ENCODE results near the gene MYLK4. TPM values are rescaled to one million over a fixed set of nuclear protein-coding genes. Genes with fewer than 3 reads are reported as not detected.

MYLK4 gene
- total RNA-seq, 1 donor from 2014 or later = 0.23 TPM

- H3K27ac Mint-ChIP-seq = no peak overlapping the region
- H3K4me3 Mint-ChIP-seq (ENCODE audit: low read depth) = no peak overlapping the region
- intact Hi-C loops (cut with micrococcal nuclease) = no loop called here
- peaks cover 72% of the 10 kb centered on the region for H3K36me3 Mint-ChIP-seq (ENCODE audit: low read depth)
- H3K4me1 Mint-ChIP-seq (ENCODE audit: low read depth) = peaks cover 29% of the 10 kb centered on the region
- no peaks in the 10 kb centered on the region for H3K9me3 Mint-ChIP-seq
- H3K27me3 Mint-ChIP-seq (ENCODE audit: low read depth) = no peaks in the 10 kb centered on the region
- no peak for DNase-seq (ENCODE audit: low spot score)
Measured at GRCh38 chr6:2772840-2773239, 22.1 kb upstream of the MYLK4 start.

DNA sequence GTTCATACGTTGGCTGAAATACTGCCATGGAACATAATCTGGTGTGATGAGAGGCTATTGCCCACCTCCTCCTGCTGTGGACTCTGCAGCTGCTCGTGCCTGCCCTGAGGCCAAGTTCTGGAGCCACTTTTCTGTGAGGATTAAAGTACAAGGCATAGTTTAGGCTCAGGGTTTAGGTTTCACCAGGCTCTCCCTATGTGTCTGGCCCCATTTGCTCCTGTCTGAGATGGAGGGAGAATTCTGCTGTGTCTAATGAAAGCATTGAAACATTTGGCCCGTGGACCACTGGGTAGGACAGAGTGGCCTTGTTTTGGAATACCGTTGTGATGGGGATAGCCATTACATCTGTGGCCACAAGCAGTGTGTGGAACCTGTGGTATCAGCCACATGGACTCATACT, 20.4 kb upstream of the MYLK4 start:
- intact Hi-C loops (cut with micrococcal nuclease) = no loop called here
- Mint-ChIP-seq H3K27me3 (ENCODE audit: low read depth) (no peaks in the 10 kb centered on the region), H3K4me1 (ENCODE audit: low read depth) (peaks cover 34% of the 10 kb centered on the region), H3K4me3 (ENCODE audit: low read depth) (no peak overlapping the region), H3K9me3 (no peaks in the 10 kb centered on the region), H3K27ac (no peak overlapping the region), H3K36me3 (ENCODE audit: low read depth) (peaks cover 71% of the 10 kb centered on the region)
- DNase-seq (ENCODE audit: low spot score) = no peak

DNA sequence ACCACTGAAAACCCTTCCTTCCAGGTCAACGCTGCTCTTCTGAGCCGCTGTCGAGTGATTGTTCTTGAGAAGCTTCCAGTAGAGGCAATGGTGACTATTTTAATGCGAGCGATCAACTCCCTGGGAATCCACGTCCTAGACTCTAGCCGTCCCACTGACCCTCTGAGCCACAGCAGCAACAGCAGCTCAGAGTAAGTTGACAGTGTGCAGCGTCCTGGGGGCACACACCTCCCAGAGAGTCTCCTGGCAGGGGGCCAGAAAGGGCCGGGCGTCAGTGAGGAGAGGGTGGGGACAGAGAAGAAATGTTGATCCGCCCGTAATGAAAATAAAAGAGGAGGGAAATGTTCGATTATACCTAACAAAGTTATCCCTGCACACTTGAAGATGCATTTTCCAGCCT, 19.4 kb upstream of the MYLK4 start:
- H3K4me3 Mint-ChIP-seq (ENCODE audit: low read depth) = no peak overlapping the region
- no peak overlapping the region for H3K27ac Mint-ChIP-seq
- no peaks in the 10 kb centered on the region for H3K27me3 Mint-ChIP-seq (ENCODE audit: low read depth)
- peaks cover 67% of the 10 kb centered on the region for H3K36me3 Mint-ChIP-seq (ENCODE audit: low read depth)
- no peaks in the 10 kb centered on the region for H3K9me3 Mint-ChIP-seq
- intact Hi-C loops (cut with micrococcal nuclease) = no loop called here
- H3K4me1 Mint-ChIP-seq (ENCODE audit: low read depth) = peaks cover 34% of the 10 kb centered on the region
- no peak for DNase-seq (ENCODE audit: low spot score)

DNA sequence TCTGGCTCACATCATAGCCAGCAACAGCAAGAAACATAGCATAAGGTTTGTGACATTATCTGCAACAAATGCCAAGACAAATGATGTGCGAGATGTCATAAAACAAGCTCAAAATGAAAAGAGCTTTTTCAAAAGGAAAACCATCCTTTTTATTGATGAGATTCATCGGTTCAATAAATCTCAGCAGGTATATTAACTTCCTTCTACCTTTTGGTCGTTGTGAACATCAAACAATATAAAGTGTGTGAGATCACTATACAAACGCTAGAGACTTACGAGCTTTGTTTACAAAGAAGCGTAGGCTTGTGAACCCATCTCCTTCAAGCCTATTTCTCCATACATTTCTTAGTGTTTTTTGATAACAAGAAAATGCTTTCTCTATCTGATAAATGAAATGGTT, 18.0 kb upstream of the MYLK4 start:
- Mint-ChIP-seq H3K27ac (no peak overlapping the region), H3K4me3 (ENCODE audit: low read depth) (peak overlapping the region; percentile 90), H3K27me3 (ENCODE audit: low read depth) (no peaks in the 10 kb centered on the region), H3K4me1 (ENCODE audit: low read depth) (peaks cover 41% of the 10 kb centered on the region), H3K9me3 (no peaks in the 10 kb centered on the region), H3K36me3 (ENCODE audit: low read depth) (peaks cover 54% of the 10 kb centered on the region)
- intact Hi-C loops (cut with micrococcal nuclease) = loop anchor here (10.0 kb wide), 4 partner anchors 486 to 1246 kb away; partner anchors contain the start of genes GMDS and PSMG4
- no peak for DNase-seq (ENCODE audit: low spot score)

GRCh38 chr6:2767657-2768524, 17.2 kb upstream of the MYLK4 start:
- H3K36me3 Mint-ChIP-seq (ENCODE audit: low read depth) = peaks cover 46% of the 10 kb centered on the region
- DNase-seq (ENCODE audit: low spot score) = no peak
- H3K27me3 Mint-ChIP-seq (ENCODE audit: low read depth) = no peaks in the 10 kb centered on the region
- H3K4me1 Mint-ChIP-seq (ENCODE audit: low read depth) = peaks cover 41% of the 10 kb centered on the region
- peak overlapping the region; percentile 90 for H3K4me3 Mint-ChIP-seq (ENCODE audit: low read depth)
- intact Hi-C loops (cut with micrococcal nuclease) = loop anchor here (10.0 kb wide), 4 partner anchors 487 to 1247 kb away; partner anchors contain the start of genes GMDS and PSMG4
- H3K9me3 Mint-ChIP-seq = no peaks in the 10 kb centered on the region
- H3K27ac Mint-ChIP-seq = peak overlapping the region; percentile 59

GRCh38 chr6:2766767-2767656, 16.3 kb upstream of the MYLK4 start:
- H3K27ac Mint-ChIP-seq = peak overlapping the region; percentile 85
- peaks cover 39% of the 10 kb centered on the region for H3K36me3 Mint-ChIP-seq (ENCODE audit: low read depth)
- H3K9me3 Mint-ChIP-seq = no peaks in the 10 kb centered on the region
- H3K4me3 Mint-ChIP-seq (ENCODE audit: low read depth) = peak overlapping the region; percentile 90
- H3K27me3 Mint-ChIP-seq (ENCODE audit: low read depth) = no peaks in the 10 kb centered on the region
- no peak for DNase-seq (ENCODE audit: low spot score)
- intact Hi-C loops (cut with micrococcal nuclease) = loop anchor here (10.0 kb wide), 4 partner anchors 488 to 1248 kb away; partner anchors contain the start of genes GMDS and PSMG4
- peaks cover 42% of the 10 kb centered on the region for H3K4me1 Mint-ChIP-seq (ENCODE audit: low read depth)

DNA sequence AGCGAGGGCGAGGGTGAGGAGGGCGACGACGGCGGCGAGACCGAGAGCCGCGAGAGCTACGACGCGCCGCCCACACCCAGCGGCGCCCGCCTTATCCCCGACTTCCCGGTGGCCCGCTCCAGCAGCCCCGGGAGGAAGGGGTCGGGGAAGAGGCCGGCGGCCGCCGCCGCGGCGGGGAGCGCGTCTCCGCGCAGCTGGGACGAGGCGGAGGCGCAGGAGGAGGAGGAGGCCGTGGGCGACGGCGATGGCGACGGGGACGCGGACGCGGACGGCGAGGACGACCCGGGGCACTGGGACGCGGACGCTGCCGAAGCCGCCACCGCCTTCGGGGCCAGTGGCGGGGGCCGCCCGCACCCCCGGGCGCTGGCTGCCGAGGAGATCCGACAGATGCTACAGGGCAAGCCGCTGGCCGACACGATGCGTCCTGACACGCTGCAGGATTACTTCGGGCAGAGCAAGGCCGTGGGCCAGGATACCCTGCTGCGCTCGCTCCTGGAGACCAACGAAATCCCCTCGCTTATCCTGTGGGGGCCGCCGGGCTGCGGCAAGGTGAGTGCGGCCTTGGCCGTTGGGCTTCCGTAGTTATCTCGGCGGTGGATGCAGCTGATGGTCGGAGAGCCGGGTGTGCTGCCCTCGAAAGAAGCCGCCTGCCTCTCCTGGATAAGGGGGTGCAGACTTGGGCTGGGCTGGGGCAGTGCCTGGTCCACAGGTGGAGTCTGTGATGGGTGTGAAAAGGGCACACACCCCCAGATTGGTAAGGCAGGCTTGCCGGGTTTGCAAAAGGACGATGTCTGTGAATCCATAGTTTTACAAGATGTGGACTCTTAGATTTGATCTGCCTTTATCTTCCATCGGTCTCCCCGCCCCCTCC, 15.4 kb upstream of the MYLK4 start:
- peak overlapping the region; percentile 85 for H3K27ac Mint-ChIP-seq
- intact Hi-C loops (cut with micrococcal nuclease) = loop anchor here (1.0 to 10.0 kb wide), 8 partner anchors 75 to 1249 kb away; partner anchors contain the start of genes BPHL, GMDS, PSMG4 and SERPINB1

GRCh38 chr6:2765166-2765895, 14.6 kb upstream of the MYLK4 start, which contains the start of gene WRNIP1:
TSS of gene WRNIP1 (plus strand) at chr6:2765393. CDS start at chr6:2765623, 230 bp downstream.
- Mint-ChIP-seq H3K4me1 (ENCODE audit: low read depth) (peaks cover 47% of the 10 kb centered on the region), H3K9me3 (no peaks in the 10 kb centered on the region), H3K27ac (peak within 1 kb of the TSS; percentile 98), H3K27me3 (ENCODE audit: low read depth) (no peaks in the 10 kb centered on the region), H3K4me3 (ENCODE audit: low read depth) (peak within 1 kb of the TSS; percentile 90), H3K36me3 (ENCODE audit: low read depth) (peaks cover 29% of the 10 kb centered on the region)
- DNase-seq (ENCODE audit: low spot score) = peak; percentile 96
- intact Hi-C loops (cut with micrococcal nuclease) = loop anchor here (1.0 to 10.0 kb wide), 8 partner anchors 76 to 1249 kb away; partner anchors contain the start of genes BPHL, GMDS, PSMG4 and SERPINB1

More for the DNA sequence above, 15.4 kb upstream of the MYLK4 start:
- peaks cover 37% of the 10 kb centered on the region for H3K36me3 Mint-ChIP-seq (ENCODE audit: low read depth)
- peak; percentile 52 for DNase-seq (ENCODE audit: low spot score)
- H3K9me3 Mint-ChIP-seq = no peaks in the 10 kb centered on the region
- no peaks in the 10 kb centered on the region for H3K27me3 Mint-ChIP-seq (ENCODE audit: low read depth)
- peaks cover 44% of the 10 kb centered on the region for H3K4me1 Mint-ChIP-seq (ENCODE audit: low read depth)
- H3K4me3 Mint-ChIP-seq (ENCODE audit: low read depth) = peak overlapping the region; percentile 90

GRCh38 chr6:2764610-2765165, 14.0 kb upstream of the MYLK4 start:
- H3K27me3 Mint-ChIP-seq (ENCODE audit: low read depth) = no peaks in the 10 kb centered on the region
- H3K4me3 Mint-ChIP-seq (ENCODE audit: low read depth) = peak overlapping the region; percentile 90
- peak; percentile 61 for DNase-seq (ENCODE audit: low spot score)
- H3K4me1 Mint-ChIP-seq (ENCODE audit: low read depth) = peaks cover 41% of the 10 kb centered on the region
- no peaks in the 10 kb centered on the region for H3K9me3 Mint-ChIP-seq
- intact Hi-C loops (cut with micrococcal nuclease) = loop anchor here (1.0 to 10.0 kb wide), 9 partner anchors 77 to 1250 kb away; partner anchors contain the start of genes BPHL, GMDS, PSMG4 and SERPINB1
- peaks cover 22% of the 10 kb centered on the region for H3K36me3 Mint-ChIP-seq (ENCODE audit: low read depth)
- H3K27ac Mint-ChIP-seq = peak overlapping the region; percentile 98

GRCh38 chr6:2763876-2764540, 13.3 kb upstream of the MYLK4 start:
- H3K9me3 Mint-ChIP-seq = no peaks in the 10 kb centered on the region
- peak overlapping the region; percentile 98 for H3K27ac Mint-ChIP-seq
- no peak for DNase-seq (ENCODE audit: low spot score)
- H3K27me3 Mint-ChIP-seq (ENCODE audit: low read depth) = peaks cover 3% of the 10 kb centered on the region
- peak overlapping the region; percentile 90 for H3K4me3 Mint-ChIP-seq (ENCODE audit: low read depth)
- H3K36me3 Mint-ChIP-seq (ENCODE audit: low read depth) = peaks cover 19% of the 10 kb centered on the region
- intact Hi-C loops (cut with micrococcal nuclease) = loop anchor here (2.0 to 10.0 kb wide), 6 partner anchors 222 to 1251 kb away; partner anchors contain the start of genes BPHL, GMDS and PSMG4
- H3K4me1 Mint-ChIP-seq (ENCODE audit: low read depth) = peaks cover 41% of the 10 kb centered on the region
